Prostate gland (tissue), 2 donors: ENCODE results near the gene PIGH. TPM values are rescaled to one million over a fixed set of nuclear protein-coding genes. Genes with fewer than 3 reads are reported as not detected.

Experiments used
- DNase-seq: peaks from one replicate; pipeline ENCODE4 v3.0.0-alpha.2; 2019; ENCODE audit warnings: low spot score
- H3K27ac ChIP-seq, 2 donors: fragments of 200-600 bp; sonication (generic); 2 replicates each; pipeline ENCODE4 v1.5.1; 2017 to 2019
- H3K27me3 ChIP-seq: fragments of 200-600 bp; sonication (generic); replicated peaks from 2 replicates; pipeline ENCODE4 v1.5.1; 2019; ENCODE audit not compliant: insufficient read depth
- H3K36me3 ChIP-seq, 2 donors: fragments of 200-600 bp; sonication (generic); 1 replicate in 1 of 2; 2 replicates in 1 of 2; pipeline versions ENCODE4 v1.5.1 to v1.8.1; 2017 to 2019
- H3K4me1 ChIP-seq: fragments of 200-600 bp; sonication (generic); replicated peaks from 2 replicates; pipeline ENCODE4 v1.5.1; 2019
- H3K4me3 ChIP-seq, 2 donors: fragments of 200-600 bp; sonication (generic); 2 replicates each; pipeline ENCODE4 v1.5.1; 2017 to 2019
- H3K9me3 ChIP-seq: fragments of 200-600 bp; sonication (generic); 2 replicates; pipeline ENCODE4 v1.5.1; 2017
- POLR2A ChIP-seq: fragments of 450-650 bp; IDR thresholded peaks from one replicate; pipeline ENCODE4 v1.6.1; 2016; ENCODE audit warnings: antibody characterized with exemption, mild to moderate bottlenecking
- POLR2AphosphoS5 ChIP-seq: sonication (generic); formaldehyde crosslinking; IDR thresholded peaks from one replicate; pipeline ENCODE4 v1.6.1; 2017; ENCODE audit warnings: antibody characterized with exemption
- WGBS: methylation state at CpG from one replicate; pipeline ENCODE4 v1.1.5; 2018; 5-methylcytosine and 5-hydroxymethylcytosine counted together
- intact Hi-C: fragments of 100-400 bp; cut with DNase I; formaldehyde crosslinking; loops from one replicate; pipeline ENCODE4 v1.14.2; 2022
- total RNA-seq, 2 donors: library from RNA; depleted of rRNA; stranded (reverse); fragments of >200 nt; gene quantifications; one replicate each; pipeline ENCODE4 v1.1.0, GENCODE V29; 2016
- TF ChIP-seq, protein P1 (sequence below), 4 experiments: fragments of 200-600 bp in 2 of 4; fragments of 450-650 bp in 2 of 4; sonication (generic) in 2 of 4; IDR thresholded peaks; 1 replicate in 3 of 4; 2 replicates in 1 of 4; pipeline ENCODE4 v1.5.1; 2016 to 2019; ENCODE audit warnings: antibody characterized with exemption in 4 of 4, mild to moderate bottlenecking in 2 of 4, moderate library complexity in 2 of 4

Gene PIGH
- total RNA-seq, 2 donors from 2014 or later, result 41.5 to 128 TPM

- no peak for DNase-seq
- H3K9me3 ChIP-seq, result no peaks in the 10 kb centered on the region
- intact Hi-C loops, result loop anchor here (10.0 kb wide), 1 partner anchor 120 kb away; the partner anchor contains the start of gene RDH12
- no peak overlapping the region for H3K4me3 ChIP-seq
- no peaks in the 10 kb centered on the region for H3K4me1 ChIP-seq
- no peaks in the 10 kb centered on the region for H3K27me3 ChIP-seq
- peak overlapping the region in 1 of 2 donors; percentile 24 for H3K27ac ChIP-seq
- no peaks in the 10 kb centered on the region for H3K36me3 ChIP-seq
- 90% methylated on average over 3 of the region's 3 CpGs for WGBS
- TF ChIP-seq, protein P1, sequence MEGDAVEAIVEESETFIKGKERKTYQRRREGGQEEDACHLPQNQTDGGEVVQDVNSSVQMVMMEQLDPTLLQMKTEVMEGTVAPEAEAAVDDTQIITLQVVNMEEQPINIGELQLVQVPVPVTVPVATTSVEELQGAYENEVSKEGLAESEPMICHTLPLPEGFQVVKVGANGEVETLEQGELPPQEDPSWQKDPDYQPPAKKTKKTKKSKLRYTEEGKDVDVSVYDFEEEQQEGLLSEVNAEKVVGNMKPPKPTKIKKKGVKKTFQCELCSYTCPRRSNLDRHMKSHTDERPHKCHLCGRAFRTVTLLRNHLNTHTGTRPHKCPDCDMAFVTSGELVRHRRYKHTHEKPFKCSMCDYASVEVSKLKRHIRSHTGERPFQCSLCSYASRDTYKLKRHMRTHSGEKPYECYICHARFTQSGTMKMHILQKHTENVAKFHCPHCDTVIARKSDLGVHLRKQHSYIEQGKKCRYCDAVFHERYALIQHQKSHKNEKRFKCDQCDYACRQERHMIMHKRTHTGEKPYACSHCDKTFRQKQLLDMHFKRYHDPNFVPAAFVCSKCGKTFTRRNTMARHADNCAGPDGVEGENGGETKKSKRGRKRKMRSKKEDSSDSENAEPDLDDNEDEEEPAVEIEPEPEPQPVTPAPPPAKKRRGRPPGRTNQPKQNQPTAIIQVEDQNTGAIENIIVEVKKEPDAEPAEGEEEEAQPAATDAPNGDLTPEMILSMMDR (IDR thresholded peaks at IDR 0.05), result no peak
- TF ChIP-seq POLR2AphosphoS5, result no peak
- TF ChIP-seq POLR2A, result no peak
These were observed 15.1 kb downstream of the PIGH start for GRCh38 chr14:67584978-67585377.

DNA sequence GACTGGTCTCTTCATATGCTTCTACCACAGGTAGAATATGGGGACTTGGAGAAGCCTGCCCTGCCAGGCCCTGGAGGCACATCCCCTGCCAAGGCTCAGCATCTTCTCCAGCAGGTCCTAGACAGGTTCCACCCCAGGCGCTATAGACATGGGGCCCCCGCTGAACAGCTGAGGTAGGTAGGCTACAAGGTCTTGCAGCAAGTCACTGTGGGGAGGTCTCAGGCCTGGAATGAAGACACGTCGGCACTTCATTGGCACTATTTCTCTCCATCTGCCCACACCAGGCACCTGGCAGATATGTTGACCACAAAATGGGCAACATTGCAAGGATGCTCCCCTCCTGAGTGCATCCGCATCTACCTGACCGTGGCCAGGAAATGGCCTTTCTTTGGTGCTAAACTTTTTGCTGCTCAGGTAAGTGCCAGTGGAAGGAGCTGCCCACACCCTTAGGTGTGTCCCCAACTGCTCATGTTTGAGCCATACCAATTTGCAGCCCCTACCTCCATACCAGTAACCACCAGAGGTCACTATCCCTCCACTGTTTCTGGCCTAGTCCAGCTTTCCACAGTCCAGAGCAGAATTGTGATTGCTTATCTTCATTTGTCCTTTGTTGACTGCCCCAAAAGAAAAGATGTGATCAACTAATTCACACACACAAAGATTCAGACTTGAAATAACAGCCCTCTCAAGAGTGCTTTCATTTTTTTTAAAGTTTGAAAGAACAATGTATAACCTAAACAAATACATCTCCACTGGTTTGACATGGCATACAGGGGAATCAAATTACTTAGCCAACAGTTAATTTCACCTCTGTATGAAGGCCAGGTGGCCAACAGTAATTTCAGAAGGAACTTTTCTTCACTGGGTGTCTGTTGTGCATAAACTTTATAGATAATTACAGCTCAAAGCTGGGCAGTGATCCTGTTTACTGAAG lies 16.1 kb downstream of the PIGH start:
- WGBS, result 93% methylated on average over 6 of the region's 6 CpGs
- H3K36me3 ChIP-seq, result no peaks in the 10 kb centered on the region
- intact Hi-C loops, result loop anchor here (10.0 kb wide), 1 partner anchor 121 kb away; the partner anchor contains the start of gene RDH12

DNA sequence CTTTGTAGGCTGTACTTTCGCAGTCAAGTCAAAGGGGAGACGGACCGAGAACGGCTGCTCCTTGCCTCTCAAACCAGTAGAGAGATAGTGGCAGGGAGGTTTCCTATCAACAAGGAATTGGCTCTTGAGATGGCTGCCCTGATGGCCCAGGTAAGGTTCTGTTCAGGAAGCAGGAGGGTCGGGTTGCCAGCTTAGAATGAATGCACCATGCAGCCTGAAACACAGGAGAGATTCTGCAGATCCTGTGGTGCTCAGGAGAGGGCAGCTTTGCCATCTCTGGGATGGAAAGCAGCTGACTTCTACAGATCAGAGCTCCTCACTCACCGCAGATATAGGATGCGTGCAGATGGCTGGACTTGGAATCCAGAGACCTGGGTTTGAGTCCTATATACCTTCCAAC lies 18.0 kb downstream of the PIGH start:
- intact Hi-C loops, result loop anchor here (10.0 kb wide), 1 partner anchor 123 kb away; the partner anchor contains the start of gene RDH12
- Histone ChIP-seq H3K36me3 (no peaks in the 10 kb centered on the region), H3K27me3 (no peaks in the 10 kb centered on the region), H3K4me3 (no peak overlapping the region), H3K27ac (no peak overlapping the region), H3K9me3 (no peaks in the 10 kb centered on the region), H3K4me1 (no peaks in the 10 kb centered on the region)
- WGBS, result 86% methylated on average over 7 of the region's 7 CpGs
- no peak for DNase-seq
- TF ChIP-seq, protein P1 (IDR thresholded peaks at IDR 0.05), result no peak
- no peak for TF ChIP-seq POLR2AphosphoS5
- no peak for TF ChIP-seq POLR2A

More for the DNA sequence above, 16.1 kb downstream of the PIGH start:
- Histone ChIP-seq H3K27ac (peak overlapping the region in 1 of 2 donors; percentile 24), H3K9me3 (no peaks in the 10 kb centered on the region), H3K27me3 (no peaks in the 10 kb centered on the region), H3K4me1 (no peaks in the 10 kb centered on the region), H3K4me3 (no peak overlapping the region)
- TF ChIP-seq, protein P1 (IDR thresholded peaks at IDR 0.05), result peak; percentile 30 to 73 (median 63)
- TF ChIP-seq POLR2AphosphoS5, result peak; percentile 23
- no peak for TF ChIP-seq POLR2A
- peak; percentile 46 for DNase-seq

GRCh38 chr14:67581643-67582042 lies 18.4 kb downstream of the PIGH start:
- H3K27me3 ChIP-seq, result no peaks in the 10 kb centered on the region
- no peak for DNase-seq
- H3K36me3 ChIP-seq, result no peaks in the 10 kb centered on the region
- intact Hi-C loops, result loop anchor here (10.0 kb wide), 1 partner anchor 123 kb away; the partner anchor contains the start of gene RDH12
- no peaks in the 10 kb centered on the region for H3K9me3 ChIP-seq
- H3K27ac ChIP-seq, result no peak overlapping the region
- no peaks in the 10 kb centered on the region for H3K4me1 ChIP-seq
- no peak for TF ChIP-seq POLR2AphosphoS5
- TF ChIP-seq, protein P1 (IDR thresholded peaks at IDR 0.05), result no peak
- no peak for TF ChIP-seq POLR2A
- no peak overlapping the region for H3K4me3 ChIP-seq
- 93% methylated on average over 1 of the region's 1 CpG for WGBS
